ENCODE results near the gene BANP. TPM values are rescaled to one million over a fixed set of nuclear protein-coding genes. Genes with fewer than 3 reads are reported as not detected.

The BANP gene
- total RNA-seq, 1 donor from 2014 or later = 20.6 TPM

- no peak overlapping the region for H3K4me3 ChIP-seq
- no peaks in the 10 kb centered on the region for H3K9me3 ChIP-seq
- no peaks in the 10 kb centered on the region for H3K27me3 ChIP-seq
- H3K36me3 ChIP-seq = peaks cover 22% of the 10 kb centered on the region
- ATAC-seq = no peak
- no peaks in the 10 kb centered on the region for H3K4me1 ChIP-seq
- intact Hi-C loops (cut with DNase I) = no loop called here
- no peak for DNase-seq
- TF ChIP-seq CTCF (IDR thresholded peaks at IDR 0.05) = no peak
- no peak overlapping the region for H3K27ac ChIP-seq
These were observed 51.5 kb downstream of the BANP start for GRCh38 chr16:88002749-88003148.

- ATAC-seq (no peak), DNase-seq (no peak)
- H3K27ac ChIP-seq = no peak overlapping the region
- intact Hi-C loops (cut with DNase I) = no loop called here
- no peaks in the 10 kb centered on the region for H3K9me3 ChIP-seq
- no peaks in the 10 kb centered on the region for H3K4me1 ChIP-seq
- H3K4me3 ChIP-seq = no peak overlapping the region
- TF ChIP-seq CTCF (IDR thresholded peaks at IDR 0.05) = no peak
- no peaks in the 10 kb centered on the region for H3K27me3 ChIP-seq
- H3K36me3 ChIP-seq = peaks cover 28% of the 10 kb centered on the region
These were observed 52.1 kb downstream of the BANP start for GRCh38 chr16:88003316-88003715.

GRCh38 chr16:88003736-88004135 is 52.5 kb downstream of the BANP start:
- H3K36me3 ChIP-seq = peaks cover 32% of the 10 kb centered on the region
- H3K9me3 ChIP-seq = no peaks in the 10 kb centered on the region
- no peak overlapping the region for H3K27ac ChIP-seq
- H3K27me3 ChIP-seq = no peaks in the 10 kb centered on the region
- H3K4me1 ChIP-seq = no peaks in the 10 kb centered on the region
- no peak for ATAC-seq
- intact Hi-C loops (cut with DNase I) = no loop called here
- no peak for DNase-seq
- H3K4me3 ChIP-seq = no peak overlapping the region
- no peak for TF ChIP-seq CTCF (IDR thresholded peaks at IDR 0.05)

- intact Hi-C loops (cut with DNase I) = no loop called here
- no peaks in the 10 kb centered on the region for H3K27me3 ChIP-seq
- H3K36me3 ChIP-seq = peaks cover 36% of the 10 kb centered on the region
- no peaks in the 10 kb centered on the region for H3K4me1 ChIP-seq
- DNase-seq (no peak), ATAC-seq (no peak)
- no peak overlapping the region for H3K4me3 ChIP-seq
- H3K9me3 ChIP-seq = no peaks in the 10 kb centered on the region
- TF ChIP-seq CTCF (IDR thresholded peaks at IDR 0.05) = no peak
- H3K27ac ChIP-seq = no peak overlapping the region
These were observed 53.2 kb downstream of the BANP start for GRCh38 chr16:88004391-88004790.

GRCh38 chr16:88005181-88005581 is 53.9 kb downstream of the BANP start:
- no peaks in the 10 kb centered on the region for H3K9me3 ChIP-seq
- intact Hi-C loops (cut with DNase I) = no loop called here
- H3K4me3 ChIP-seq = no peak overlapping the region
- ATAC-seq (peak; percentile 62), DNase-seq (no peak)
- no peak overlapping the region for H3K27ac ChIP-seq
- peaks cover 41% of the 10 kb centered on the region for H3K36me3 ChIP-seq
- H3K4me1 ChIP-seq = no peaks in the 10 kb centered on the region
- no peaks in the 10 kb centered on the region for H3K27me3 ChIP-seq
- TF ChIP-seq CTCF (IDR thresholded peaks at IDR 0.05) = no peak

- TF ChIP-seq CTCF (IDR thresholded peaks at IDR 0.05) = no peak
- Histone ChIP-seq H3K4me3 (no peak overlapping the region), H3K9me3 (no peaks in the 10 kb centered on the region), H3K4me1 (no peaks in the 10 kb centered on the region), H3K36me3 (peaks cover 46% of the 10 kb centered on the region), H3K27ac (no peak overlapping the region), H3K27me3 (no peaks in the 10 kb centered on the region)
- ATAC-seq (no peak), DNase-seq (no peak)
- intact Hi-C loops (cut with DNase I) = no loop called here
These were observed 54.7 kb downstream of the BANP start for GRCh38 chr16:88005968-88006367.
